ENCODE results near the gene USP48.
"Not testable (repeated sequence)": the region's sequence is repeated elsewhere in the genome, so short reads cannot be mapped to it uniquely, and the experiment has no call there.

The USP48 gene

GRCh38 chr1:21815724-21816321 lies 32.9 kb upstream of the USP48 start:
- no peak for DNase-seq (ENCODE audit: low read depth)

DNA sequence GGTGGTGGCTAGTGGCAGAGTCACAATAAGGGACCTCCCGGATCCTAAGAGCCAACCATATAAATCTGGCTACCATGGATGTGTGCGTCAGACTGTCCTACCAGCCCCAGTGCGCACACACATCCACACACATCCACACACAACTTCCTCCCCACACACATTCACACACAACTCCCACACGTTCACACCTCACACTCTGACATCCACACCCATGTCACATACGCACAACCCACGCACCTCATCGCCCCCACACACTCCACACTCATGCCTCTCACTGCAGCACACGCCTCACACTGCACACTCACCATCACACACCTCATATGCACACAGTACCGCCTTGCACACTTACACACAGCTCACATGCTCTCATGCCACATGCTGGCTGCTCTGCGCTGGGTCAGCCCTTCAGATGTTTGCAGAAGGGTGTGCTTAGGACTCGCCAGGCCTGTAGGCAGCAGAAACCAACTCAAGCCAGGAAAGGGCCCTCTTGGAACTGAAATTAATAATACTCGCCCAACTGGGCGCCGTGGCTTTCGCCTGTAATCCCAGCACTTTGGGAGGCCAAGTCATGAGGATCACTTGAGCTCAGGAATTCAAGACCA lies 32.1 kb upstream of the USP48 start:
- no peak for DNase-seq (ENCODE audit: low read depth)

DNA sequence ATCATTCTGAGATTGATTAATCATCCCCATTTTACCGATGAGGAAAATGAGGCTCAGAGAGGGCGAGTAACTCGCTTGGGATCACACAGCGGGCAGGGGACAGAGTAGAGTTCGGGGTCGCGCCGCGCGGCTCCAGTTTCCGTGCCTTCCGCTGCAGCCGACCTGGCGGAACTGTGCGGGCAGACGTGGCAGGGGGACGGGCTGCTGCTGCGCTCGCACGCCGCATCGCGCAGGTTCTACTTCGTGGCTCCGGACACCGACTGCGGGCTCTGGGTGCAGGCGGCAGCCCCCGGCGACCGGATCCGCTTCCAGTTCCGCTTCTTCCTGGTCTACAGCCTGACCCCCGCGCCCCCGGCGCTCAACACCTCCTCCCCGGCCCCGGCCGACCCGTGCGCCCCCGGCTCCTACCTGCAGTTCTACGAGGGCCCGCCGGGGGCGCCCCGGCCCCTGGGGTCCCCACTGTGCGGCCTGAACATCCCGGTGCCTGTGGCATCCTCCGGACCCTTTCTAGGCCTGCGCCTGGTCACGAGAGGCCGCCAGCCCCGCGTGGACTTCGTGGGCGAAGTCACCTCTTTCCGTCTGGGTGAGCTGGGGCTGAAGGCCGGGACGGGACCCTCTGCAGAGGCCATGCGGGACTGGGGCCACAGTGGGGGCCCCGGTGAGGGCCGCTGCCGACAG lies 31.4 kb upstream of the USP48 start:
- DNase-seq (ENCODE audit: low read depth) = no peak

GRCh38 chr1:21813542-21813941 lies 30.6 kb upstream of the USP48 start:
- no peak for DNase-seq (ENCODE audit: low read depth)

DNA sequence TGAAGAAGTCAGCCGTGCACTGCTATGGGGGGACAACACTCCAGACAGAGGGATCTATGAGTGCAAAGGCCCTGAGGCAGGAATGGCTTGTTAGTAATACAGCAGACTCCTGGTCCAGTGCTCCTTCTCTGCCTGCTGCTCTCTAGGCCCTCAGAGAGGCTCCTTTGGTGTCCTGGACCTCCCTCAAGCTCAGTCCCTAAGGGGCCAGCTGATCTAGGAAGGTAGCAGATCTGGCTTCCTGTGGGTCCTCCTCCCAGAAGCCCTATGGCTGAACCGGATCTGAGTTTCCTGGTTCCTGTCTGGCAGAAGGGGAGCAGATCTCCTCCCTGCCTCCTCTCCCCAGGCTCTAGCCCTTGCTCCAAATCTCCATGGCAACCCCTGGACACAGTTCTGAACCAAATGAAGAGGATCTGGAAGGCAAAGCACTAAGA lies 28.9 kb upstream of the USP48 start, which contains the start of gene LDLRAD2:
Gene LDLRAD2, plus strand, starts transcription at position 391 of the 431 bp plus-strand sequence. CDS start 187 bp downstream, outside the sequence.
- peak; percentile 28 for DNase-seq (ENCODE audit: low read depth)

- DNase-seq (ENCODE audit: low read depth) = no peak
Observed at GRCh38 chr1:21804536-21804935, 21.6 kb upstream of the USP48 start.

DNA sequence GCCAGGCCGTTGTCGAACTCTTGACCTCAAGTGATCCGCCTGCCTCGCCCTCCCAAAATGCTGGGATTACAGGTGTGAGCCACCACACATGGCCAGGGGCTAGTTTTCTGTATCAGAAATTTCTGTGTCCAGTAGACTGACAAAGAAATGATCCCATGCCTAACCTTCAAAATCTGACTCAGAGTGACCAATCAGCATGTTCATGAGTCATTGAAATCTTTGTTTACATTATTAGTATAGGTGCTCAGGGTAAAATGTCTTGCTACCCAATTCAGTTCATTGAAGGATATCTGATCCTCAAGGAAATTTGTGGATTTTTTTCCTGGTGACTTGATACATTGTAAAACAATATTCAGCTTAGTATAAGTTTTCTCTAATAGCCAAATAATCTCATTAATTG lies 18.2 kb upstream of the USP48 start:
- no peak for DNase-seq (ENCODE audit: low read depth)

DNA sequence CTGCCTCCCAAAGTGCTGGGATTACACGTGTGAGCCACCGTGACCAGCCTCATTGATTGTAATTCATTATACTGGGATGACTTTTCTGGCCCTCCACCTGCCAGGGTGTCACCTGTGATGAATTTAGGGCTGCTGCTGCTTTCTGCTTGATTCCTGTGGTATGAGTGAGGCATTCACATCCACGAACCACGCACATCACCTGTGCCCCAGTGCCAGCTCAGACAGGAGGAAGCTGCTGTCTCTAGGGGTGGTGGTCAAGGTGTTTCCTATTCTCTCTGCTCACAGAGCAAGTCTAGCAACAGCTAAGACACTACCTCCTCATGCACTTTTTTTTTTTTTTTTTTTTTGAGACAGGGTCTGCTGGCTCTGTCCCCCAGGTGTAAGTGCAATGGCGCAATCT lies 16.8 kb upstream of the USP48 start:
- no peak for DNase-seq (ENCODE audit: low read depth)

DNA sequence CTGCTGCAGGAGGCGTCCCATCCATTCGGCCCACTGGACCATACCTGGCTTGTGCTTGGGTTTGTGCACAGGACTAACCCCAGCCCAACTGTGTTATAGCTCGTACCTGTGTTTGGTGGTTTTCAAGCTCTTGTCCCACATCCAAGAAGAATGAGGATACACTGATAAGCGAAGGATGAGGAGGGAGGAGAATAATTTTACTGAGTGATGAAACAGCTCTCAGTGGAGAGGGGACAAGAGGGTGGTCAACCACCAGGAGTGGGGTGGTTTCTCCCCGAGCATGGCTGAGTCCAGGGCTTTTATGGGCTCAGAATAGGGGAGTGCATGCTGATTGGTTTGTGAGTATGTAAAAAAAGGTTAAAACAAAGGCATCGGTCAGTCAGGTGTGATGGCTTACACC lies 12.1 kb upstream of the USP48 start:
- no peak for DNase-seq (ENCODE audit: low read depth)

DNA sequence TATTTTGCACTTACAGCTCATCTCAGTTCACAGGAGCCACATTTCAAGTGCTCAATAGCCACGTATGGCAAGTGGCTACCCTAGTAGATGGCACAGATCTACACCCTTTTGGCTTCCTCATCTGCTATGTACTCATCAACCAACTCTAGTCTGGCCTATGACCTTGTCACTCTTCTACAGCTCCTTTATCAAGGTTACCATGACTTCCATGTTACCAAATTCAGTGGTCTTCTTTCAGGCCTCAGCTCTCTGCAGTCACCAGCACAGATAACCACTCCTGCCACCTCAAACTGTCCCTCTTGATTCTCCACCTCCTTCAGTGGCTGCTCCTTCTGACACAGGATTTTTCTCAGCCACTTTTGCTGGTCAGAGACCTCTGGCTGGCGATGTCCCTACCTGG lies 11.7 kb upstream of the USP48 start:
- no peak for DNase-seq (ENCODE audit: low read depth)

DNA sequence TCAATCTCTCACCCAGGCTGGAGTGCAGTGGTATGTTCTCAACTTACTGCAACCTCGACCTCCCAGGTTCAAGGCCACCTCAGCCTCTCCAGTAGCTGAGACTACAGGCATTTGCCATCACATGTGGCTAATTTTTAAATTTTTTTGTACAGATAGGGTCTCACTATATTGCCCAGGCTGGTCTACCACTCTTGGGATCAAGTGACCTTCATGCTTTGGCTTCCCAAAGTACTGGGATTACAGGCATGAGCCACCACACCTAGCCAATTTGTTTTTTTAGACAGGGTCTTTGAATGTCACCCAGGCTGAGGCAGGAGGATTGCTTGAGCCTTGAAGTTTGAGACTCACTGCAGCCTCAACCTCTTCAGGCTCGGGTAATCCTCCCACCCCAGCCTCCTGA lies 10.2 kb upstream of the USP48 start:
- no peak for DNase-seq (ENCODE audit: low read depth)

DNA sequence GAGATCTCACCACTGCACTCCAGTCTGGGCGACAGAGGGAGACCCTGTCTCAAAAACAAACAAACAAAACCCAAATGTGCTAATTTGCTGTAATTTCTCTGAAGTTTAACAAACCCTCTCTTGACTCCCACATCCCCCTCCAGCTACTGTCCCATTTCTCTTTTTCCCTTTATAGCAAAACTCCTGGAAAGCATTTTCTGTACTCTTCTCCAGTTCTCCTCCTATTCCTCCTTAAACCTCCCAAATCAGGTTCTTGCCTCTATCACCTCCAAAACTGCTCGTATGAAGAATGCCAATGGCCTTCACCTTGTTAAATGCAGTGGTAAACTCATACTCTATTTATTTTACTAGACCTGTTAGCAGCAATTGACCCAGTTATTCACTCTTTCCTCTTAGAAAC lies 3.7 kb upstream of the USP48 start:
- no peak for DNase-seq (ENCODE audit: low read depth)

- DNase-seq (ENCODE audit: low read depth) = not testable (repeated sequence)
Observed at GRCh38 chr1:21785764-21786163, 2.8 kb upstream of the USP48 start.

- DNase-seq (ENCODE audit: low read depth) = peak; percentile 65
Observed at GRCh38 chr1:21783679-21784603, 992 bp upstream of the USP48 start.

DNA sequence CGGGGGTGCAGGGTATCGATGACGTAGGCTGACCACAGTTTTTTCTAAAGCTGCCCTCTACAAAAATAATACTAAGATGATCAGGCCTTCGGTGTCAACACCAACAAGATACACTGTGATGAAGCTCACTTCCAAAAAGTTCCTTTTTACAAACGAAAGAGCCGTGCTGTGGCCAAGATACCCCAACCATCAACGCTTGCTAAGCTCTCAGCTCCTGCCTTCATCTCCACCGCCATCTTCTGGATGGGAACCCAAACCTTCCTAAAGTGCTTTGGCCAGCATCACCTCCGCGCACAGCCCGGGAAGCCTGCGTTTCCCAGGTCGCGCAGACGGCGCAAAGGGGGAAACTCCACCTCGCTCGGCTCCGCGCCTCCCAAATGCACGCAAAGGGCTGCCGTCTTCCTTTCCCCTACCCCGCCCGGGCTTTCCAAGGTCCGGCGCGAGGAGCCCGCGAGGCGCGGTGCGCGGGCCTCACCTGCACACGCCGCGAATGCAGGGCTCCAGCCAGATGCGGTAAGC lies 541 bp downstream of the USP48 start:
- peak; percentile 44 for DNase-seq (ENCODE audit: low read depth)

DNA sequence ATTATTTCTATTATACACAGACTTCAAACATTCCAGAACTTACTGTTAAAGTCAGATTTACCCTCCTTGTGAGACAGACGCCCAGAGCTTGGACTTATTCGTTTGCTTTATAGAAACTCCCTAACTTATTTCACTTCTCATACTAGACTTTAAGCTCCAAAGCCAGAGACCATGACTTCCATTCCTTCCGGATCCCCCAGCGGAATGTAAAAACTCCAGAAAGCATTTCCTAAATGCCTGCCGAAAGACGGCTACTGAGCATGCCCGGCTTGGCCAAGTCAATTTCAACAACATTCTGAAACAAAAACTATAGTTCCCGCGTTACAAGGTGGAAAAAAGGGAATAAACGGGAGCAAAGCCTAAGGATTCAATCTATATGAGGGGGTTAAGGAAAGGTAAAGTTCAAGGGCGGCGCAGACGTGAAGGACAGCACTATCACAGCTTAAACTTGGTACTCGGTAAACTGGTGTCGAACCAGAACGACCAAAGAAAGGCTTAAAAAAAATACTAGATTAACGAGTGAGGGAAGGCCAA lies 1.1 kb downstream of the USP48 start:
- DNase-seq (ENCODE audit: low read depth) = peak; percentile 12

DNA sequence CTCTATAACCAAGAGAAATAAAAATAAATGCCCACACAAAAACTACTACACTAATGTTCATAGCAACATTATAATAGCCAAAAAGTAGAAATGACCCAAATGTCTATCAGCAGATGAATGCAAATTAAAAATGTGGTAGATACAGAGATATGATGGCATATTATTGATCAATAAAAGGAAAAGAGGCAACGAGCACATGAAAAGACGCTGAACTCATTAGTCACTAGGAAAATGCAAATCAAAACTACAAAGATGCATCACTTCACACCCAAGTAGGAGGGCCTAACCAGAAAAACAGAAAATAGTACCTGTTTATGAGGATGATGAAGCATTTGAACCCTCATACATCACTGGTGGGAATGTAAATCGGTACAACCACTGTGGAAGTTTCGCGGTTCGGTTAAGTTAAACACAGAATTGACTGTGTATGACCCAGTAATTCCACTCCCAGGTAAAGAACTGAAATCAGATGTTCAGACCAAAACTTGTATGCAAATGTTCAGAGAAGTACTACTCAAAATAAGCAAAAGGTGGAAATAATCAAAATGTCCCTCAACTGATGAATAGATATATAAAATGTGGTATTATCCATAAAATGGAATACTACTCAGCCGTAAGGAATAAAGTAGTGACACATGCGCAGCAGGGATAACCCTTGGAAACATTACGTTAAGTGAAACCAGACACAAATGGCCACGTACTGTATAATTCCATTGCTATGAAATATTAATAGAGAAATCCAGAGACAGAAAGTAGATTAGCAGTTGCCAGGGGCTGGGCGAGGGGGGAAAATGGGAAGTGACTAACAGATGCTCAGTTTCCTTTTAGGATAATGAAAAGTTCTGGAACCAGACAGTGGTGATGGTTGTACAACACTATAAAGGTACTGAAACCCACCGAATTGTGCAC lies 3.1 kb downstream of the USP48 start:
- no peak for DNase-seq (ENCODE audit: low read depth)

- no peak for DNase-seq (ENCODE audit: low read depth)
Observed at GRCh38 chr1:21778405-21778727, 4.6 kb downstream of the USP48 start.

GRCh38 chr1:21776925-21777324 lies 6.0 kb downstream of the USP48 start:
- DNase-seq (ENCODE audit: low read depth) = not testable (repeated sequence)

GRCh38 chr1:21775985-21776562 lies 6.9 kb downstream of the USP48 start:
- DNase-seq (ENCODE audit: low read depth) = no peak

GRCh38 chr1:21775550-21775914 lies 7.4 kb downstream of the USP48 start:
- DNase-seq (ENCODE audit: low read depth) = no peak
